NCI-H345 (cell line): ENCODE results near the gene AFAP1.
A peak's percentile ranks its signal among the peaks of the same experiment; 100 is the strongest.

ENCODE experiments used
- DNase-seq: peaks from one replicate; lab custom pipeline; 2025; lab: John Stamatoyannopoulos, UW

The AFAP1 gene

GRCh38 chr4:7864685-7865084 lies 75.0 kb downstream of the AFAP1 start:
- DNase-seq: no peak

DNA sequence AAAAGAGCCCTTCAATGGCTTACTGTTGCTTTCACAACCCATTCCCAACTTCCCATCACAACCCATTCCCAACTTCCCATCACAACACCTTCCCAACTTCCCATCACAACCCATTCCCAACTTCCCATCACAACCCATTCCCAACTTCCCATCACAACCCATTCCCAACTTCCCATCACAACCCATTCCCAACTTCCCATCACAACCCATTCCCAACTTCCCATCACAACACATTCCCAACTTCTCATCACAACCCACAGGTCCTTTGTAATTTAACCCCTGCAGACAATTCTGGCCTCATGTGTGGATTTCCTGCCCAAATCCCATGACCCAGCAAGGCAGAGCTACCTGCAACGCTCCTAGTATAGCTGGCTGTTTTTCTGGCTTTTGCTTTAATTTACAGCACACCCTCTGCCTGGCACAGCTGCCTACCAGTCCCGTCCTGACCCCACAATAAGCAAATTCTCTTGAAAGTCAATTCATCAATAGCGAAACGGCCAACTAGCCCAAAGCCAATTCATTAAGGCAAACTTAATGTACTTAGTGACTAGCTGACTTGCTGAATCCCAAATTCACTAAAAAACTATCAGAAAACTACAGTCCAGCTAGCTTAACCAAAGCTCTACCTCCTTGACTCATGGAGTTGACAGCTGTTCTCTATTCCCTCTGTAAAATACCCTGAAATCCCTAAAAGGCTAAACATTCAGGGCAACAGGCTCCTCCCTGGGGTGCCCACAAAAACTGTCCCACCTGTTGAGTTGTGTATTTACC lies 75.6 kb downstream of the AFAP1 start:
- DNase-seq: no peak

DNA sequence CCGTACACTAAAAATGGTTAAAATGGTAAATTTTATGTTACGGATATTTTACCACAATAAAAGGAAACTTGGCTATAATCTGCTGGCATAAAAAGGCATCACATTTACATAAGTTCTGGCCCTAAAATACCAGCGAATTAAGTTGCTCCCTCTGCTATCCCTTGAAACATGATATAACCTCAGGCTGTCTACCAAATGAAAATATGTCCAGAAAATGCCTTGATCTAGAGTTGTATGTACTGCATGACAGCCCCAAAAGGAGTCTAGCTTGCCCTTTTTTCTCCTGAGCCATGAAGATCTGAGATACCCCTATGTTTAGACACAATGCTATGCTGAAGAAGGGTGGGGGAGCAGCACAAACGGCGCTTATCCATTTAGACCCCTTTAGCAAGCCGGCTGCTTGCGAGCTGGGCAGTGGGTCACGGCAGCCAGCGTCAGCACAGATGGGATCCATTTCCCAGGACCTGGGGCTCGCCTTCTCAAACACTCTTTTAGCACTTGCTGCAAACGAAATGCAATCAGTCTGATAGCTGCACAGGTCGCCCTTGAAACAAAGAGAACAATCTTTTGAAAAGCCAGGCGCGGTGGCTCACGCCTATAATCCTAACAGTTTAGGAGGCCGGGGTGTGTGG lies 77.0 kb downstream of the AFAP1 start:
- DNase-seq: no peak

GRCh38 chr4:7861440-7861881 lies 78.2 kb downstream of the AFAP1 start:
- no peak for DNase-seq

- DNase-seq: no peak
Observed at GRCh38 chr4:7860600-7861163, 79.0 kb downstream of the AFAP1 start.

DNA sequence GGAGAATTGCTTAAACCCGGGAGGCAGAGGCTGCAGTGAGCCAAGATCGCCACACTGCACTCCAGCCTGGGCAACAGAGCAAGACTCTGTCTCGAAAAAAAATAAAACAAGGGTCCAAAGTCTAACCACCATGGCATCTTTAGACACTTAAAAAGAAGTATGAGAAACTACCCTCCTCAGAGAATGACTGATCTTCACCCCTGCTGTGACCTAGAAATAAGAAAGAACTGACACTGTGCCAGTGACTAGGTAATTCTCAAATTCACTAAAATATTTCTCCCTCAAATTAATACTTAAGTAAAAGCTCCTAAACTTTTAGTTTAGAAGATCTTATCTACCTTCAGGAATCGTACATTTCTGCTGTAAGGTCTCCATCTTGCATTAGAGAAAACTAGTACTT lies 80.3 kb downstream of the AFAP1 start:
- no peak for DNase-seq

DNA sequence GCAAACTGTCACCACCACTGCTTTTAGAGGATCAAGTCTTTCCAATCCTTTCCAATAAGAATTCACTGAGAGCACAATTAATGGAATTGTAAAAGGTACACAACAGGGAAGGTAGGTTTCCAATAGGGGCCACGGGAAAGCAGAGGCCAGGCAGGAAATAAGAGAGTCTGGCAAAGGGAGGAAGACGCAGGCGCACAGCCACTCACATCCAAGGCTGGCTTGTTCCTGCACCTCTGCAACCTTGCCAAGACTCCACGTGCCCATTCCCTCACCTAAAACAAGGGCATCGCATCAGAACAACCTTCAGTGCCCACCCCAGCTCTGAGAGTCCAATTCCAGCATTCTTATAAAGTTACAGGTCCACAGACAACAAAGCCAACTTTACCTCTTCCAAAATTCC lies 81.2 kb downstream of the AFAP1 start:
- DNase-seq: no peak

DNA sequence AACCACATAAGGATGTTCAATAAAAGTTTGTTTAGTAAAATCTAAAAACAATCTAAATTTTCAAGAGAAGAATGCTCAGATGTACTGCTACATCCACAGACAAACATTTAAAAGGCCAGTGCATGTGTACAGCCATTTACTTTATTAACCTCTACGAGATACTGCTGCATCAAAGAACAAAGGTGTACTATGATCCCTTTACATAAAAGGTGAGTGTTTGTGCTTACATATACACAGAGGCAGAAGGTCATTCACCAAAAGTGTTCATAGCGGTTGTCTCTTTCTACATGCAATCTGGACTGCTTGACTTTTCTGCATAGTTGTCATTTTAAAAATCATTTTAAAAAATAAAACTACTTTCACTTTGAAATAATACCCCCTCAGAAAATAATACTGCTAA lies 81.7 kb downstream of the AFAP1 start:
- no peak for DNase-seq

GRCh38 chr4:7857238-7857701 lies 82.4 kb downstream of the AFAP1 start:
- no peak for DNase-seq

GRCh38 chr4:7855731-7856130 lies 83.9 kb downstream of the AFAP1 start:
- no peak for DNase-seq

DNA sequence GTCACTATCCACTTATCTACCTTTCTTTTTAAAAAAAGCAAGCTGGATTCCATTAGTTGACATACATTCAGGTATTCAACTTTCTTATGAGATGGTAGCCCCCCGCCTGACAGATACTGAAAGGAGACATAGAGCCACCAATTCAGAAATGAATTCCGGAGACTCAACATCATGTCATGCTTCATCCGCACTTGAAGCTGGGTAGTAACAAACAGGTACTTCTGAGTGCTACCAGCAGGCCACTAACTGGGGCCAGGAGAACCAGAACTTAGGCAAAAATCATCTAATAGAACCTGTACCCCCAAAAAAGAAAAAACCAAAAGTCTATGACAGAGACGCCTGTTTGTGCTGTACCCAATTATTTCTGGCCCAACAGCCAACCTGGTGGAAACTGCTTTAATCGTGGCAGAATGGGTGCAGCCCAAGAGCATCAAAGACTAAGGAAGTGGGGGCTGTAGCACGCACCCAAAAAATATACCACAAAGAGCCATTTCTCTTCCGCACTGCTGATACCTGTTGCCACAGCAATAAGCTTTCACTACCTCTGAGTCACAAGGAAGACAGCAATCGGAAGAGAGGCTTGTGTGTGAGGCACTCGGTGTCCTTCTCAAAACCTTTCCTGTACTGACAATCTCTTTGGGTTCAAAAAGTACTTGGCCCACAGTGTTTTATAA lies 84.8 kb downstream of the AFAP1 start:
- DNase-seq: no peak

- DNase-seq: no peak
Observed at GRCh38 chr4:7854216-7854615, 85.4 kb downstream of the AFAP1 start.

DNA sequence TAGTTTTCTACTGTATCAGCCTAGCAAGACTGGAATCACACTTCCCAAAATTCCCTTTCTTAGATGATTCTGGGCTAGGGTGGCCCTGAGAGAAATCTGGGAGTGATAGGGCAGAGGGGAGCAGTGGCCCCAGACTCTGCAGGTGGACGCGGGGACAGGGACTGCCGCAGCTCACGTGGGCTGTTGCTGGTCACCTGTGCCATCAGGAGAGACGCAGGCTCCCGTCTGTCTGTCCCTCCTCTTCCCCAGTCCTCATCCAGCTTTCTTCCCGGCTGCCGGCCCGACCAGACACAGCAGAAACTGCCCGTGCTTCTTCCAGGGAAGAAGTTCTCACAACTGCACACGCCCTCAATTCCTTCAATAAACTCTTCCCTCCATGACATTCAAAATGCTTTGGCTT lies 86.4 kb downstream of the AFAP1 start:
- DNase-seq: no peak

- no peak for DNase-seq
Observed at GRCh38 chr4:7852568-7853185, 87.0 kb downstream of the AFAP1 start.

- DNase-seq: no peak
Observed at GRCh38 chr4:7850489-7850888, 89.2 kb downstream of the AFAP1 start.

GRCh38 chr4:7847206-7847605 lies 92.5 kb downstream of the AFAP1 start:
- DNase-seq: no peak

DNA sequence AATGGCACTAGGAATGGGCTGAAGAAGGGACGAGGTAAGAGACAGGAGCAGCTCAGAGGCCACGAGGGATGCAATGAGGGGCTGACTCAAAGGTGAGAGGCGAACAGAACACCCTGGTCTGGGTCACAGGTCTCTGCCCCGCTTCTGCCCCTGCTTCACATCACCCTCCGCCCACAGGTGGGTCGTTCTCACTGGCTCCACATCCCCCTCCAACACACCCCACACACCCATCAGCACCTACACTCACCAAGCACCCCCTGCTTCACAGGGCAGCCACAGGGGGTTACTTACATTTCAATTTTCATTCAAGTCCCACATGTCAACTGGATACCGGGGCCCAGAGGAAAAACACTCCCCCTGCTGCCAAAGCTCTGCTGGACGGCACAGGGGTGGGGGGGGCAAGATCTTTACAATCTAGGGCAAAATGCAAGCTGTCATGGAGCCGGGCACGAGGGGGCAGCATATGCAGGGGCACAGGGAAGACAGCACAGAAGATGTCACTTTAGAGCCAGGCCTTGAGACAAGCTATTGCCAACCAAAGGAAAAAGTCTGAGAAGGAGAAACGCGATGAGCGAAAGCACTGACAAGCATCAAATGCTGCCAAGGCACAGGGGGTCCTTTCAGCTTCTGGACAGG lies 94.0 kb downstream of the AFAP1 start:
- DNase-seq: no peak

DNA sequence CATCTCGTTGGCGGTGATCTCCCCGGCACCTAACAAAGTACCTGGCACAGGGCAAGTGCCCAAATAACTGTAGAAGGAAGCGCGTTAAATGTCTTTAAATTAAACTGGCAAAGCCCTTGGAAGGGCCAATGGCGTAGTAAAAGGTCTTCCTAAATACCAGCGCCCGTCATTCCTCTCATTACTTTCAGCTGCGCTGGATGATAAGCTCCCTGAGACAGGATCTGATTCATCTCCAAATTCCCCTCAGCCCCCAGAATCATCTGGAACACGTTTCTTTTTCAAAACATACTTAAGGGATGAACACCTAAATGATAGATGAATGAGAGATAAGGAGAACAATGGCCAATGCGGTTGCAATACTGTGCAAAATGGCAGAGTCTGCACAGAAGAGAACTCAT lies 95.1 kb downstream of the AFAP1 start:
- no peak for DNase-seq

- peak; percentile 18 for DNase-seq
Observed at GRCh38 chr4:7843831-7844593, 95.6 kb downstream of the AFAP1 start.

GRCh38 chr4:7842384-7843279 lies 97.0 kb downstream of the AFAP1 start:
- no peak for DNase-seq
